Panc1 (cell line): ENCODE measurements around the gene CLEC2B.

Experiments used
- POLR2AphosphoS5 ChIP-seq: IDR thresholded peaks from 2 replicates; pipeline ENCODE4 v1.6.1; 2012; ENCODE audit warnings: mild to moderate bottlenecking, low read depth, low read length, moderate library complexity
- SIN3A ChIP-seq: IDR thresholded peaks from 2 replicates; pipeline ENCODE4 v1.6.1; 2012; ENCODE audit warnings: low read depth, mild to moderate bottlenecking, low read length, moderate library complexity, borderline replicate concordance; ENCODE audit not compliant: insufficient read depth
- TF ChIP-seq, protein P1 (sequence below), 2 experiments: IDR thresholded peaks; 2 replicates each; pipeline ENCODE4 v1.6.1; 2011 to 2012; ENCODE audit warnings: low read depth in 2 of 2, control low read depth in 1 of 2, low read length in 1 of 2, mild to moderate bottlenecking in 1 of 2, moderate library complexity in 1 of 2; ENCODE audit not compliant: insufficient read depth in 1 of 2
- TF ChIP-seq, protein P2 (sequence below): fragments of 450-650 bp; IDR thresholded peaks from 2 replicates; pipeline ENCODE4 v1.5.1; 2017; ENCODE audit warnings: mild to moderate bottlenecking

DNA sequence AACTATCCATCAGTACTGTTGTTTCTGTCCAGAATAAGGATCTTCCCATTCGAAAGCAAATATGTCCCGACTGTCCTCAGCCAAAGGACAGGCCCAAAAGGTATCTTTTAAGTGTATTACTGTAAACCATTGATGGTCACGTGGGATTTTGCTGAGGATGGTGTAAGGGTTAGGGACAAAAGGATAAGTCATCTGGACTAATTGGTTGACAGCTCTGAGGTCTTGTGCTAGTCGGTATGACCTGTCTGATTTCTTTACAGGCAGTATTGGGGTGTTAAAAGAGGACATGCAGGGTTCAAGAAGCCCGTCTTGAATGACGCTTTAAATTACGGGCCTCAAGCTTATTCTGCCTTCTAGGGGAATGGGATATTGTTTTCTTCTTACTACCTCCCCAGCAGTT is 38.6 kb upstream of the CLEC2B start:
- TF ChIP-seq, protein P1, sequence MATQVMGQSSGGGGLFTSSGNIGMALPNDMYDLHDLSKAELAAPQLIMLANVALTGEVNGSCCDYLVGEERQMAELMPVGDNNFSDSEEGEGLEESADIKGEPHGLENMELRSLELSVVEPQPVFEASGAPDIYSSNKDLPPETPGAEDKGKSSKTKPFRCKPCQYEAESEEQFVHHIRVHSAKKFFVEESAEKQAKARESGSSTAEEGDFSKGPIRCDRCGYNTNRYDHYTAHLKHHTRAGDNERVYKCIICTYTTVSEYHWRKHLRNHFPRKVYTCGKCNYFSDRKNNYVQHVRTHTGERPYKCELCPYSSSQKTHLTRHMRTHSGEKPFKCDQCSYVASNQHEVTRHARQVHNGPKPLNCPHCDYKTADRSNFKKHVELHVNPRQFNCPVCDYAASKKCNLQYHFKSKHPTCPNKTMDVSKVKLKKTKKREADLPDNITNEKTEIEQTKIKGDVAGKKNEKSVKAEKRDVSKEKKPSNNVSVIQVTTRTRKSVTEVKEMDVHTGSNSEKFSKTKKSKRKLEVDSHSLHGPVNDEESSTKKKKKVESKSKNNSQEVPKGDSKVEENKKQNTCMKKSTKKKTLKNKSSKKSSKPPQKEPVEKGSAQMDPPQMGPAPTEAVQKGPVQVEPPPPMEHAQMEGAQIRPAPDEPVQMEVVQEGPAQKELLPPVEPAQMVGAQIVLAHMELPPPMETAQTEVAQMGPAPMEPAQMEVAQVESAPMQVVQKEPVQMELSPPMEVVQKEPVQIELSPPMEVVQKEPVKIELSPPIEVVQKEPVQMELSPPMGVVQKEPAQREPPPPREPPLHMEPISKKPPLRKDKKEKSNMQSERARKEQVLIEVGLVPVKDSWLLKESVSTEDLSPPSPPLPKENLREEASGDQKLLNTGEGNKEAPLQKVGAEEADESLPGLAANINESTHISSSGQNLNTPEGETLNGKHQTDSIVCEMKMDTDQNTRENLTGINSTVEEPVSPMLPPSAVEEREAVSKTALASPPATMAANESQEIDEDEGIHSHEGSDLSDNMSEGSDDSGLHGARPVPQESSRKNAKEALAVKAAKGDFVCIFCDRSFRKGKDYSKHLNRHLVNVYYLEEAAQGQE (IDR thresholded peaks at IDR 0.05; ENCODE audit: insufficient read depth in 1 of 2, low read depth in 2 of 2, low read length in 1 of 2) = no peak
- TF ChIP-seq, protein P2, sequence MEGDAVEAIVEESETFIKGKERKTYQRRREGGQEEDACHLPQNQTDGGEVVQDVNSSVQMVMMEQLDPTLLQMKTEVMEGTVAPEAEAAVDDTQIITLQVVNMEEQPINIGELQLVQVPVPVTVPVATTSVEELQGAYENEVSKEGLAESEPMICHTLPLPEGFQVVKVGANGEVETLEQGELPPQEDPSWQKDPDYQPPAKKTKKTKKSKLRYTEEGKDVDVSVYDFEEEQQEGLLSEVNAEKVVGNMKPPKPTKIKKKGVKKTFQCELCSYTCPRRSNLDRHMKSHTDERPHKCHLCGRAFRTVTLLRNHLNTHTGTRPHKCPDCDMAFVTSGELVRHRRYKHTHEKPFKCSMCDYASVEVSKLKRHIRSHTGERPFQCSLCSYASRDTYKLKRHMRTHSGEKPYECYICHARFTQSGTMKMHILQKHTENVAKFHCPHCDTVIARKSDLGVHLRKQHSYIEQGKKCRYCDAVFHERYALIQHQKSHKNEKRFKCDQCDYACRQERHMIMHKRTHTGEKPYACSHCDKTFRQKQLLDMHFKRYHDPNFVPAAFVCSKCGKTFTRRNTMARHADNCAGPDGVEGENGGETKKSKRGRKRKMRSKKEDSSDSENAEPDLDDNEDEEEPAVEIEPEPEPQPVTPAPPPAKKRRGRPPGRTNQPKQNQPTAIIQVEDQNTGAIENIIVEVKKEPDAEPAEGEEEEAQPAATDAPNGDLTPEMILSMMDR = no peak
- TF ChIP-seq SIN3A = no peak
- TF ChIP-seq POLR2AphosphoS5 = no peak
